Measurements from ENCODE around the gene ENOX1. TPM values are rescaled to one million over a fixed set of nuclear protein-coding genes. Genes with fewer than 3 reads are reported as not detected.

ENOX1 gene
- total RNA-seq, 1 experiment from 2014 or later, result 0.95 TPM

GRCh38 chr13:43720780-43721397 is 65.9 kb downstream of the ENOX1 start:
- Histone ChIP-seq H3K27ac (ENCODE audit: low read length) (no peak overlapping the region), H3K4me3 (ENCODE audit: low read length) (no peak overlapping the region), H3K9me2 (replicated peaks; ENCODE audit: low read length) (no peaks in the 10 kb centered on the region), H3F3A (ENCODE audit: low read length, unreplicated experiment) (no peaks in the 10 kb centered on the region), H3K27me3 (ENCODE audit: low read length) (no peaks in the 10 kb centered on the region), H4K20me1 (ENCODE audit: low read length) (no peaks in the 10 kb centered on the region), H2AFZ (ENCODE audit: low read length) (no peak overlapping the region), H3K4me2 (ENCODE audit: low read length) (no peak overlapping the region), H3K79me2 (ENCODE audit: low read length) (no peaks in the 10 kb centered on the region), H3K36me3 (ENCODE audit: low read depth, low read length) (no peaks in the 10 kb centered on the region), H3K4me1 (ENCODE audit: insufficient read depth, low read length) (peaks cover 9% of the 10 kb centered on the region), H3K9me3 (ENCODE audit: low read length) (no peaks in the 10 kb centered on the region), H3K9ac (ENCODE audit: low read length) (no peak overlapping the region)
- CTCF ChIA-PET, result no interaction called here
- no peak for TF ChIP-seq EZH2 (IDR thresholded peaks at IDR 0.05; ENCODE audit: low read length, unreplicated experiment)
- no peak for TF ChIP-seq EZH2phosphoT487 (IDR thresholded peaks at IDR 0.05; ENCODE audit: borderline replicate concordance, low read length)
- no peak for TF ChIP-seq CTCF (conservative IDR thresholded peaks at IDR 0.05; ENCODE audit: low read depth, low read length)
- ATAC-seq (peak; percentile 99), DNase-seq (peak; percentile 73)
- POLR2A ChIA-PET (ENCODE audit: unreplicated experiment), result interaction anchor here (0.7 kb wide), 1 partner anchor 44 kb away, joined by 3 read pairs; no protein-coding TSS in a partner anchor
- no TSS peak for BruUV-seq (replicated peaks)
- intact Hi-C loops (cut with micrococcal nuclease), result no loop called here

GRCh38 chr13:43698758-43699157 is 88.0 kb downstream of the ENOX1 start:
- H3K27ac ChIP-seq (ENCODE audit: low read length), result no peak overlapping the region
- POLR2A ChIA-PET (ENCODE audit: unreplicated experiment), result no interaction called here
- DNase-seq, result no peak

More at GRCh38 chr13:43698758-43699157, 88.0 kb downstream of the ENOX1 start:
- ATAC-seq, result peak; percentile 48
- Histone ChIP-seq H3F3A (ENCODE audit: low read length, unreplicated experiment) (no peaks in the 10 kb centered on the region), H3K79me2 (ENCODE audit: low read length) (no peaks in the 10 kb centered on the region), H3K4me1 (ENCODE audit: insufficient read depth, low read length) (no peaks in the 10 kb centered on the region), H3K9me2 (replicated peaks; ENCODE audit: low read length) (no peaks in the 10 kb centered on the region), H3K4me2 (ENCODE audit: low read length) (no peak overlapping the region), H3K4me3 (ENCODE audit: low read length) (no peak overlapping the region), H2AFZ (ENCODE audit: low read length) (no peak overlapping the region), H3K9me3 (ENCODE audit: low read length) (no peaks in the 10 kb centered on the region), H3K27me3 (ENCODE audit: low read length) (no peaks in the 10 kb centered on the region), H4K20me1 (ENCODE audit: low read length) (no peaks in the 10 kb centered on the region), H3K9ac (ENCODE audit: low read length) (no peak overlapping the region), H3K36me3 (ENCODE audit: low read depth, low read length) (no peaks in the 10 kb centered on the region)
- intact Hi-C loops (cut with micrococcal nuclease), result no loop called here
- TF ChIP-seq EZH2 (IDR thresholded peaks at IDR 0.05; ENCODE audit: low read length, unreplicated experiment), result no peak
- TF ChIP-seq CTCF (conservative IDR thresholded peaks at IDR 0.05; ENCODE audit: low read depth, low read length), result no peak
- no peak for TF ChIP-seq EZH2phosphoT487 (IDR thresholded peaks at IDR 0.05; ENCODE audit: borderline replicate concordance, low read length)
- no TSS peak for BruUV-seq (replicated peaks)
- CTCF ChIA-PET, result no interaction called here
